Measurements from ENCODE around the gene SEC31A. TPM values are rescaled to one million over a fixed set of nuclear protein-coding genes. Genes with fewer than 3 reads are reported as not detected.
"Not testable (repeated sequence)": the region's sequence is repeated elsewhere in the genome, so short reads cannot be mapped to it uniquely, and the experiment has no call there.

Gene SEC31A
- total RNA-seq, 2 donors from 2014 or later = 248 to 337 TPM

GRCh38 chr4:82868572-82868971, 22.4 kb downstream of the SEC31A start:
- DNase-seq (ENCODE audit: low spot score) (no peak), ATAC-seq (ENCODE audit: insufficient number of reproducible peaks, low FRiP score, low read depth) (no peak)
- H3K9me3 ChIP-seq = no peaks in the 10 kb centered on the region
- no peak overlapping the region for H3K27ac ChIP-seq
- H3K27me3 ChIP-seq (replicated peaks; ENCODE audit: insufficient read depth) = no peaks in the 10 kb centered on the region
- peaks cover 40% of the 10 kb centered on the region for H3K36me3 ChIP-seq
- H3K4me3 ChIP-seq = no peak overlapping the region
- TF ChIP-seq CTCF (IDR thresholded peaks at IDR 0.05) = no peak
- H3K4me1 ChIP-seq (ENCODE audit: control insufficient read depth in 1 of 2, low read depth in 2 of 2) = peaks cover 0 to 13% of the 10 kb centered on the region in 2 donors

DNA sequence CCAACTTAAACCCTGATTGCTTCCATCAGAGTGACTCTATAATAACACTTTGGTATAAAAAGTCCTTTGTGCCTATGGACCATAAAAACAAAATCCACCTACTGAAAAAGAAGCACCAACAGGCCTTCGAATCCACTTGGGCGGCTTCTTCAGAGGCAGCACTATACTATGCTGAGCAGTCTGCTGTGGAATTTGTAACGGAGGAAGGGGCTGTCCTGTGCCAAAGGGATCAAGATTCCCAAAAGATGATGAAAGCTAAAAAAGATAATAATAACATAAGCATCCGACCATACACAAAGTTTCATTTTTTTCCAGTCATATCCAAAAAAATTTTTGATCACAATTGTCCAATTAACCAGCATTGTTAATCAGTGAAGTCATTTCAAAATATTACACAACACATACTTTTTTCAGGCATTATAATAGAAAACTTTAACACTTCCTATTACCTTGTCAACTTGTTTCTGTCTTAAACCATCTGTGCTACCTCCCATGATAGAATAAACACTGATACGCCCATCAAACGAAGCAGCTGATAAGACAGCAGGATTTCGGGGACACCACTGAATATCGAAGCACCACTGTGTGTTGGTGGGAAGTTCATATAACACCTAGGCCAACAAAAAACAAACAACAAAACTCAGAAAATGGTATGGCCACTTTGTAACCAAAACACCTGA, 24.1 kb downstream of the SEC31A start:
- Histone ChIP-seq H3K9me3 (no peaks in the 10 kb centered on the region), H3K27me3 (replicated peaks; ENCODE audit: insufficient read depth) (no peaks in the 10 kb centered on the region), H3K27ac (peak overlapping the region in 1 of 2 donors; percentile 71), H3K4me3 (no peak overlapping the region), H3K4me1 (ENCODE audit: control insufficient read depth in 1 of 2, low read depth in 2 of 2) (peaks cover 0 to 13% of the 10 kb centered on the region in 2 donors), H3K36me3 (peaks cover 28% of the 10 kb centered on the region)
- TF ChIP-seq CTCF (IDR thresholded peaks at IDR 0.05) = no peak
- no peak for ATAC-seq (ENCODE audit: insufficient number of reproducible peaks, low FRiP score, low read depth)
- no peak for DNase-seq (ENCODE audit: low spot score)

DNA sequence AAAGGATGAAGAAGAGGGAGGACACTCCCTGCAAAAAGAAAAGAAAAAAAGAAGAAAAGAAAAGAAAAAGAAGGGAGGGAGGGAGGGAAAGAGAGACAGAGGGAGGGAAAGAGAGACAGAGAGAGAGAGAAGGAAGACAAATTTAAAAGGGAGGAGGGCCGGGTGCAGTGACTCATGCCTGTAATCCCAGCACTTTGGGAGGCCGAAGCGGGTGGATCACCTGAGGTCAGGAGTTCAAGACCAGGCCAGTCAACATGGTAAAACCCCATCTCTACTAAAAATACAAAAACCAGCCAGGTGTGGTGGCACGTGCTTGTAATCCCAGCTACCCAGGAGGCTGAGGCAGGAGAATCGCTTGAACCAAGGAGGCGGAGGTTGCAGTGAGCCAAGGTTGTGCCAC, 24.9 kb downstream of the SEC31A start:
- not testable (repeated sequence) for H3K4me3 ChIP-seq; H3K27me3 ChIP-seq (replicated peaks; ENCODE audit: insufficient read depth); H3K9me3 ChIP-seq; DNase-seq (ENCODE audit: low spot score); ATAC-seq (ENCODE audit: insufficient number of reproducible peaks, low FRiP score, low read depth)
- Histone ChIP-seq H3K36me3 (peaks cover 26% of the 10 kb centered on the region), H3K4me1 (ENCODE audit: control insufficient read depth in 1 of 2, low read depth in 2 of 2) (peaks cover 0 to 13% of the 10 kb centered on the region in 2 donors), H3K27ac (peak overlapping the region; percentile 49 to 71)

DNA sequence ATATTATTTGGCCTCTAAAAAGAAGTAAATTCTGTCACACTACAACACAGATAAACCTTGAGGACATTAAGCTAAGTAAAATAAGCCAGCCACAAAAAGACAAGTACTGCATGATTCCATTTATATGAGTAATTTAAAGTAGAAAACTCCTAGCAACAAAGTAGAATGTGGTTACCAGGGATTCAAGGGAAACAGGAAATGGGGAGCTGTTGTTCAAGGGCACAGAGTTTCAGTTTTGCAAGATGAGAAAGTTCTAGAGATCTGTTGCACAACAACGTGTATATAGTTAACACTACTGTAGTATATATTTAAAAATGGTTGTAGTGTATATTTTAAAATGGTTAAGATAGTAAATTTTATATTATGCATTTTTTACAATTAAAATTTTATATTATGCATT, 25.4 kb downstream of the SEC31A start:
- Histone ChIP-seq H3K9me3 (no peaks in the 10 kb centered on the region), H3K4me3 (no peak overlapping the region), H3K36me3 (peaks cover 23% of the 10 kb centered on the region), H3K27me3 (replicated peaks; ENCODE audit: insufficient read depth) (no peaks in the 10 kb centered on the region), H3K4me1 (ENCODE audit: control insufficient read depth in 1 of 2, low read depth in 2 of 2) (peaks cover 0 to 13% of the 10 kb centered on the region in 2 donors), H3K27ac (peak overlapping the region; percentile 49 to 71)
- ATAC-seq (ENCODE audit: insufficient number of reproducible peaks, low FRiP score, low read depth) (peak; percentile 92), DNase-seq (ENCODE audit: low spot score) (no peak)
- TF ChIP-seq CTCF (IDR thresholded peaks at IDR 0.05) = no peak

DNA sequence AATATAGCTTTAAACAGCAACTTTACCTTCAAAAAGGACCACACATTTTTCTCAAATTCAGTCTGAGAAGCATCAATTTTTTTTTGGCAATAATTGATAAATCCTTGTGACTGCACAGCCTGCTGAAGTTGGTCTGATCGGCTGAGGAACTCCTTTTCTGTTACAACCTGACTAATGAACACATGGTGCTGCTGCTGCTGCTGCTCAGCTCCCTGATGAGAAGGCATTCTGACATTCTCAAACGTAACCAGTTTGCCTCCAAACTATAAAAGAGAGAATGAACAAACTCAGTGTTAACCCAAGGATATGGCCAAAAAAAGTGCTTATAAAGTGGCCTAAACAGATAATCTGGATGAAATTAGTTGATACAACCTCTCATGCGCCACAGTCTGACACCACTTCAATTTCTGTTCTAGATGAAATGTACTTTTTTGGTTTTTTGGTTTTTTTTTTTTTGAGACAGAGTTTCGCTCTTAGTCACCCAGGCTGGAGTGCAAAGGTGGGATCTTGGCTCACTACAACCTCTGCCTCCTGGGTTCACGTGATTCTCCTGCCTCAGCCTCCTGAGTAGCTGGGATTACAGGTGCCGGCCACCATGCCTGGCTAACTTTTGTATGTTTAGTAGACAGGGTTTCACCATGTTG, 26.5 kb downstream of the SEC31A start:
- Histone ChIP-seq H3K9me3 (no peaks in the 10 kb centered on the region), H3K36me3 (peaks cover 15% of the 10 kb centered on the region), H3K4me3 (no peak overlapping the region), H3K4me1 (ENCODE audit: control insufficient read depth in 1 of 2, low read depth in 2 of 2) (peaks cover 0 to 13% of the 10 kb centered on the region in 2 donors), H3K27me3 (replicated peaks; ENCODE audit: insufficient read depth) (no peaks in the 10 kb centered on the region), H3K27ac (peak overlapping the region in 1 of 2 donors; percentile 35)
- ATAC-seq (ENCODE audit: insufficient number of reproducible peaks, low FRiP score, low read depth) (no peak), DNase-seq (ENCODE audit: low spot score) (no peak)
- no peak for TF ChIP-seq CTCF (IDR thresholded peaks at IDR 0.05)
